ENCODE data around the gene WWOX. TPM values are rescaled to one million over a fixed set of nuclear protein-coding genes. Genes with fewer than 3 reads are reported as not detected.
A peak's percentile ranks its signal among the peaks of the same experiment; 100 is the strongest.

WWOX gene
- total RNA-seq, 1 donor from 2014 or later, result 34.9 TPM

DNA sequence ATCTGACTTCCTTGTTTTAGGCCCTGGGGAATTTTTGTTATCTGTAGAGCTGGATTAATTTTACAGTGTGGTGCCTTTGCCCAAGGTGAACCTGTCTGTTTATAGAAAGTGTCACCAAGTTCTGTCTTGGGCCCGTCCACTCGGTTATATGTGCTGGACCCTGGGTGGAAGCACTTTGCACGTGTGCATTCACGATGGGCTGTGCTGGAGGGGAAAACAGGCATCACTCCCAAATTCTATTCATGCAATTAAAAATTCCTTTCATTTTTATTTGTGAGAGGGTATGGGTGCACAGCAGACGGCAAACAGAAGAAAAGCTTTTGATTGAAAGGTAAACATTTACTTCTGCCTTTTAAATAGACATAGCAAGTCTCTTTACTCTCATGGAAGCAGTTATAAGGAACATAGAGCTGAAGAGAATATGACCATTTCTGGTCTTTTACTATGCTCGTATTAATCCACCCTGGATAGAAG lies 101.2 kb downstream of the WWOX start:
- Histone ChIP-seq H3K36me3 (ENCODE audit: control insufficient read depth, insufficient read depth, low read length) (no peaks in the 10 kb centered on the region), H3K4me3 (ENCODE audit: low read depth, low read length) (no peak overlapping the region), H3K27me3 (ENCODE audit: control insufficient read depth, insufficient read depth, low read length) (no peaks in the 10 kb centered on the region)
- DNase-seq (ENCODE audit: low read depth), result no peak
- TF ChIP-seq, protein P1, sequence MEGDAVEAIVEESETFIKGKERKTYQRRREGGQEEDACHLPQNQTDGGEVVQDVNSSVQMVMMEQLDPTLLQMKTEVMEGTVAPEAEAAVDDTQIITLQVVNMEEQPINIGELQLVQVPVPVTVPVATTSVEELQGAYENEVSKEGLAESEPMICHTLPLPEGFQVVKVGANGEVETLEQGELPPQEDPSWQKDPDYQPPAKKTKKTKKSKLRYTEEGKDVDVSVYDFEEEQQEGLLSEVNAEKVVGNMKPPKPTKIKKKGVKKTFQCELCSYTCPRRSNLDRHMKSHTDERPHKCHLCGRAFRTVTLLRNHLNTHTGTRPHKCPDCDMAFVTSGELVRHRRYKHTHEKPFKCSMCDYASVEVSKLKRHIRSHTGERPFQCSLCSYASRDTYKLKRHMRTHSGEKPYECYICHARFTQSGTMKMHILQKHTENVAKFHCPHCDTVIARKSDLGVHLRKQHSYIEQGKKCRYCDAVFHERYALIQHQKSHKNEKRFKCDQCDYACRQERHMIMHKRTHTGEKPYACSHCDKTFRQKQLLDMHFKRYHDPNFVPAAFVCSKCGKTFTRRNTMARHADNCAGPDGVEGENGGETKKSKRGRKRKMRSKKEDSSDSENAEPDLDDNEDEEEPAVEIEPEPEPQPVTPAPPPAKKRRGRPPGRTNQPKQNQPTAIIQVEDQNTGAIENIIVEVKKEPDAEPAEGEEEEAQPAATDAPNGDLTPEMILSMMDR (IDR thresholded peaks at IDR 0.05; ENCODE audit: insufficient read depth, low read length, poor library complexity, severe bottlenecking), result no peak

DNA sequence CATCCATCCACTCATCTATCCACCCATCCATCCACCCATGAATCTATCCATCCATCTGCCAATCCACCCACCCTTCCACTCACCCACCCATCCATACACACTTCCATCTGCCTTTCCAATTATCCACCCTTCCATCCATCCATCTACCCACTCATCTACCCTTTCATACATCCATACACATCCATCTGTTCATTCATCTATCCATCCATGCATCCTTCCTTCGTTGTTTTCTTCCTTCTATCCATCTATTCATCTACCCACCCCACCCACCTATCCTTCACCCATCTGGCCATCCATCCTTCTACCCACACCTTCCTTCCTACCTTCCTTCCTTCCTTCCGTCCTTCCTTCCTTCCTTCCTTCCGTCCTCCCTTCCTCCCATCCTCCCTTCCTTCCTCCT lies 106.1 kb downstream of the WWOX start:
- no peak for DNase-seq (ENCODE audit: low read depth)
- no peak overlapping the region for H3K4me3 ChIP-seq (ENCODE audit: low read depth, low read length)
- TF ChIP-seq, protein P1 (IDR thresholded peaks at IDR 0.05; ENCODE audit: insufficient read depth, low read length, poor library complexity, severe bottlenecking), result no peak
- H3K36me3 ChIP-seq (ENCODE audit: control insufficient read depth, insufficient read depth, low read length), result no peaks in the 10 kb centered on the region
- no peaks in the 10 kb centered on the region for H3K27me3 ChIP-seq (ENCODE audit: control insufficient read depth, insufficient read depth, low read length)

GRCh38 chr16:78206623-78207223 lies 107.3 kb downstream of the WWOX start:
- TF ChIP-seq, protein P1 (IDR thresholded peaks at IDR 0.05; ENCODE audit: insufficient read depth, low read length, poor library complexity, severe bottlenecking), result no peak
- H3K36me3 ChIP-seq (ENCODE audit: control insufficient read depth, insufficient read depth, low read length), result no peaks in the 10 kb centered on the region
- DNase-seq (ENCODE audit: low read depth), result no peak
- no peaks in the 10 kb centered on the region for H3K27me3 ChIP-seq (ENCODE audit: control insufficient read depth, insufficient read depth, low read length)
- H3K4me3 ChIP-seq (ENCODE audit: low read depth, low read length), result no peak overlapping the region

DNA sequence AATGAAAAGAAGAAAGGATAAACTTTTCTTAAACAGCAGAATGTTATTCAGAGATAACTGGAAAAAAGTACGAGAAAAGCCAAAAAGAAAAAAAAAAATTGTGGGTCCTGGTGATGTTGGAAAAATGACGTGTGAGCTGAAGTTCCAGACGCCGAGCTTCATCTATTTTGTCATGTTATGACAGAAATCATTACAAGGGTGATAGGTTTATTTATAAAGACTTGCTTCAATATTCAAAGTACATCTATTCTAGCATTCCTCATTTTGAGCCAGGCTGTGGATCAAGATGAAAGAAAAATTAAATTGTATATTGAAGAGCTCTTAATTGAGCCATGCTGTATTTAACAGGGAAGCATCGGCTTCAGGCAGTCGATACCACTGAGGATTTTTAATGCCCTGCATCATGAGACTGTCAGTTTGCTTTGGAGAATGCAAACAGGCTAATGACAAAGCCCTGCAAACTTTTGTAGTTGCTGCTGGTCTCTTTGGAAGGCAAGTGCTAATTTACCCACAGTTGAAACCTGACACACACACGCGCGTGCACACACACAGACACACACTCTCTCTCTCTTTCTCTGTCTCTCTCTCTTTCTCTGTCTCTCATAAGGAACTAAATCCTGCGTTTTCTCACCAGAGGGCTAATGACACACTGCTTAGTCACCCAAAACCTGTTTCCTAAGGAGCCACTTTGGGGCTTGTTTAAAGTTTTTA lies 110.7 kb downstream of the WWOX start:
- Histone ChIP-seq H3K4me3 (ENCODE audit: low read depth, low read length) (no peak overlapping the region), H3K27me3 (ENCODE audit: control insufficient read depth, insufficient read depth, low read length) (no peaks in the 10 kb centered on the region), H3K36me3 (ENCODE audit: control insufficient read depth, insufficient read depth, low read length) (no peaks in the 10 kb centered on the region)
- TF ChIP-seq, protein P1 (IDR thresholded peaks at IDR 0.05; ENCODE audit: insufficient read depth, low read length, poor library complexity, severe bottlenecking), result no peak
- DNase-seq (ENCODE audit: low read depth), result peak; percentile 57

- no peak for DNase-seq (ENCODE audit: low read depth)
- no peaks in the 10 kb centered on the region for H3K36me3 ChIP-seq (ENCODE audit: control insufficient read depth, insufficient read depth, low read length)
- no peaks in the 10 kb centered on the region for H3K27me3 ChIP-seq (ENCODE audit: control insufficient read depth, insufficient read depth, low read length)
- H3K4me3 ChIP-seq (ENCODE audit: low read depth, low read length), result no peak overlapping the region
- TF ChIP-seq, protein P1 (IDR thresholded peaks at IDR 0.05; ENCODE audit: insufficient read depth, low read length, poor library complexity, severe bottlenecking), result no peak
Measured at GRCh38 chr16:78211020-78211599, 111.7 kb downstream of the WWOX start.

Measured in kidney epithelial cell (primary cell).